ENCODE data around the gene GCDH. TPM values are rescaled to one million over a fixed set of nuclear protein-coding genes. Genes with fewer than 3 reads are reported as not detected.

The GCDH gene
- total RNA-seq, 1 experiment from 2014 or later, result 86.8 TPM

DNA sequence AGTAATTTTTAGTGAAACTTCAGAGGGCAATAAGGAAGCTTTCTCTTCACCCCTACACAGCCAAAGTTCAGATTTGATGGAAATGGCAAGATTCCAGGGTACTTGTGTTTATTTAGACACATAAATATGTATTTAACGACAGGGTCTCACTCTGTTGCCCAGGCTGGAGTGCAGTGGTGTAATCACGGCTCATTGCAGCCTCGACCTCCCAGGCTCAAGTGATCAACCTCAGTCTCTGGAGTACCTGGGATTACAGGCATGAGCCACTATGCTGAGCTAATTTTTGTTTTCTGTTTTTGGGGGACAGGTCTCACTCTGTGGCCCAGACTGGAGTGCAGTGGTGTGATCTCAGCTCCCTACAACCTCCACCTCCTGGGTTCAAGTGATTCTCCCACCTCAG is 30.1 kb downstream of the GCDH start:
- Histone ChIP-seq H3K27me3 (no peaks in the 10 kb centered on the region), H3K4me3 (no peak overlapping the region), H3K9me3 (no peaks in the 10 kb centered on the region; the same call in 1 of the 2 replicates), H3K36me3 (peaks cover 48% of the 10 kb centered on the region)
- DNase-seq, result no peak

DNA sequence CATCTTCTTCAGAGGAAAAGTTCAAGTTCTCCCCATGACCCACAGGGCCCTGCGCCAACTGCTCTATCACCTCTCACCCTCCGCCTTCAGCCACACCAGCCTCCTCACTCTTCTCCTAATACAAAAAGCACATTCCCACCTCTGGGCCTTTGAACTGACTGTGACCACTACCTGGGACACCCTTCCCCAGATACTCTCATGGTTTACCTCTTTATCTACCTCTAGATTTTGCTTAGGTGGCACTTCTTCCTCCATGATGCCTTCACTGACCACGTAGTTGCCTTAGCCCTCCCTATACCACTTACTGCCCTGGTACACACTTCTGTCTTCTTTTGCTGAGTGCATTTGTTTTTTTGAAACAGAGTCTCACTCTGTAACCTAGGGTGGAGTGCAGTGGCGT is 32.0 kb downstream of the GCDH start:
- Histone ChIP-seq H3K36me3 (peaks cover 63% of the 10 kb centered on the region), H3K4me3 (no peak overlapping the region), H3K9me3 (no peaks in the 10 kb centered on the region; the same call in 1 of the 2 replicates), H3K27me3 (no peaks in the 10 kb centered on the region)
- DNase-seq, result no peak

DNA sequence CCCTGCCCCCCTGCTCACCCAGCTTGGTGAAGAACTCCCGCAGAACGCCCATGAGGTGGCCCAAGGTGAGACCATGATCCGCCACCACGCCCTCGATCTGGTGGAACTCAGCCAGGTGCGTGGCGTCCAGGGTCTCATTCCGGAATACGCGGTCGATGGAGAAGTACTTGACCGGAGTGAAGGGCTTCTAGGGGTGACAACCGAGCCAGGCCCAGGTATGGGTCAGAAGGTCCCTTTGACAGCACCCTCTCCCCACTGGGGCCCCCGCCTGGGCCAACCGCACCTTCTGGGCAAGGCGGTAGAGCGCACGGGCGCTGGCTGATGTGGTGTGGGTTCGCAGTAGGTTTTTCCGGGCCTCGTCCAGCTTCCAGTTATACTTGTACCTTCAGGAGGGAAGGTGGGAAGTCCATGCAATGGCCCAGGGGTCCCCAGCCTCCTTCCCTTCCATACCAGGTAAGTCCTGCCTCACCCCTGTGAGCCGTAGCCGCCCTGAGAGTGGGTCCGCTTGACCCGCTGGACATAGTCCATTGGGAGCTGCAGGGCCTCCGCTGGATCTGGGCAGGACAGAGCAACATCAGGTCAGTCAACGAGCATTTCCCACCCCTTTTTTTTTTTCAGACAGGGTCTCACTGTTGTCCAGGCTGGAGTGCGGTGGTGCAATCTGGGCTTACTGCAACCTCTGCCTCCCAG is 33.8 kb downstream of the GCDH start:
- no peak overlapping the region for H3K4me3 ChIP-seq
- H3K27me3 ChIP-seq, result no peaks in the 10 kb centered on the region
- no peak for DNase-seq
- peaks cover 81% of the 10 kb centered on the region for H3K36me3 ChIP-seq
- H3K9me3 ChIP-seq, result no peaks in the 10 kb centered on the region

DNA sequence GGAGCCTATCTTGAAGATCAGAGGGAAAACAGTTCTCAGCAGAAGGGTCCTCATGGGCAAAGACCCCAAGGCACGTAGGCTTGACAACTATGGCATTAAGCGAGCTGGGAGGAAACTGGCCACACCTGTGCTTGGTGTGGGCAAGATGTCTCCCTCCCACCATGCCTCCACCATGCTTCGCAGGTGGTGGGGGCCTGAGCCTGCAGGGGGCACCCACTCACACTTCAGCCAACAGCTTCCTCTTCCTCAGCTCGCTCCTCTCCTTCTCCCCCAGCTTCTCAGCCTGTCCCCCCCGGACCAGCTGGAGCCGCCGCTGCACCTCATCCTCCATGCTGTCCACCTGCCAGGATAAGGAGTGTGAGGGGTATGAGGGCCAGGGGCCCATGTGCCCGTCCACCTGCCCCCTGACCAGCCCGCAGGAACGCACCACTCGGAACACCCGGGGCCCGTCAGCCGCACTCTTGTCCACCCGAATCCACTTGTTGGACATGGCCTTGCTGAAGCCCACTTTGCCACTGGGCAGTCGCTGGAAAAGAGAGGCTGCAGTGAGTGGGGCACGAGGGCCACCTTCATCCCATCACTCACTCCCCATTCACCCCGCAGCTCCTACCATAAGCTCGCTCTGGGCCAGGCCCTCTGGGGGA is 39.2 kb downstream of the GCDH start:
- no peaks in the 10 kb centered on the region for H3K9me3 ChIP-seq
- H3K27me3 ChIP-seq, result no peaks in the 10 kb centered on the region
- no peak overlapping the region for H3K4me3 ChIP-seq
- H3K36me3 ChIP-seq, result peaks cover 66% of the 10 kb centered on the region
- DNase-seq, result no peak

DNA sequence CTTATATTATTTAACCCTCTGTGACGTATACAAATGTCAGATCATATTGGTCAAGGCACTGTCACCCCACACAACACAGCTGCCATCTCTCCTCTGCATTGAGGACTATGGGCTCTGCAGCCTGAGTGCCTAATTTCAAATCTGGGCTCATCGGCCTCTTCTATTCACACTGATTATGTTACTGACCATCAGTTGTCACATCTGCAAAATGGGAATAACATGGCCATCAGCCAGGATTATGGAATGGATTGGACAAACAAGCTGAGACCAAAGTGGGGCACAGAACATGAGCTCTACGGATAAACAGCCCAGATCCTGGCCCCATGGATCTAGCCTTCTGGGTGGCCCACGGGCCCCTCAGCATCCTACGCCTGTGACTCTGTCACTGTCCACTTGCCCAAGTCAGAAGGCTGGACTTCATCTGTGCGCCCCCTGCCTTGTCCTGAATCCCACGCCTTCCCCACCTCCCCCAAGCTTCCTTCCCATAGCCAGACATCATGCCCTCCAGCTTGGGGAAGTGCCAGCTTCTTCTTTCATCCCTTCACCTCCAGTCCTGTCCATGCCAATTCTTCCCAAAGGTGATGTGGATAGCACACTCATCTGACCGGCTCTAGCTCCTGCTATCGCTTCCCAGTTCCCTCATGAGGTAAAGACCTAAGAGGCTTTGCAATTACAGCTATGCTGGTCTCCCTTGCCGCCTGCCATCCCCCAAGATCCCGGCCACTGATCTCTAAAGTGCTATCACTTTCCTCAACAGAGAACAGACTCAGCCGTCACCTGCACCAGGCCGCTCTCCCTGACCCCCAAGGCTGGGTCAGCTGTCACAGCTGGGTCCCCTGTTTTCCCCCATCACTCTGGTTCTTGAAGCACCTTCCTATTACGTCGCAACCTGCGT is 41.7 kb downstream of the GCDH start:
- DNase-seq, result no peak
- H3K27me3 ChIP-seq, result no peaks in the 10 kb centered on the region
- H3K9me3 ChIP-seq, result no peaks in the 10 kb centered on the region
- peaks cover 43% of the 10 kb centered on the region for H3K36me3 ChIP-seq
- peak overlapping the region; percentile 98 for H3K4me3 ChIP-seq

DNA sequence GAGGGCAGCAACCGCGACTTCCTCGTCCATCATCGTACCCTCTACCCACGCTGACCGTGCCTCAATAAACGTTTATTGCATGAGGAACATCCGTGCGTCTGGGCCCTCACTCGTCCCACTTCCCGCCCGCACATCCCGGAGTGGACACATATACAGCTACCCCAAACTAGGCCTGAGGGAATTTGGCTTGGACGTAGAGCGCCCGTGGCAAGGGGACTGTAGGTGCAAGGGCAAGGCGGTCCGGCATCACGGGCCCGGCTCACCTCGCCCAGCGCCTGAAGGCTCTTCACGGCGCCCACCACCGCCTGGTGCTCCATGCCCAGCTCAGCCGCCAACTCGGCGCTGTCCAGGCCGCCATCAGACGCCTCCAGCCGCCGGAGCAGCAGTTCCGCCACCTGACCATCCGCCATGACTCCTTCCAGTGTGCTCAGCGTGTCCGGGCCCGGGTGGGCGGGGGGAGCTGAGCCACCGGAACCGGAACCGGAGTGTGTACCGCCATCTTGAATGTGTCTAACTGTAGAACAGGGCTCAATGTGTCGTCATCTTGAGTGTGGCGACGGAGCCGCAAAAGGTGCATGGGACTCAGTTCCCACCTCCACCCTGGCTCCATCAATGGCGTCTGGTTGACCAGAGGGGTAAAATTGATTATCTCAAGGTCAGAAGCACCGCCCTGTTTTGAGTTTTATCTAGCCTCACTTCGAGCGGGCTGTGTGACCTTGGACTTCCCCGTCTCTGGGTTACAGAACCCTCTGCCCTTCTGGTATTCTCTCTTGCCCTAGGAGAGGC is 42.5 kb downstream of the GCDH start, which contains the start of gene FARSA:
Gene FARSA, minus strand, starts transcription at position 425 of the 786 bp plus-strand sequence. Its CDS starts 15 bp downstream, at position 410.
- peak within 1 kb of the TSS; percentile 98 for H3K4me3 ChIP-seq
- peaks cover 37% of the 10 kb centered on the region for H3K36me3 ChIP-seq
- H3K27me3 ChIP-seq, result no peaks in the 10 kb centered on the region
- no peaks in the 10 kb centered on the region for H3K9me3 ChIP-seq
- peak; percentile 99 for DNase-seq

DNA sequence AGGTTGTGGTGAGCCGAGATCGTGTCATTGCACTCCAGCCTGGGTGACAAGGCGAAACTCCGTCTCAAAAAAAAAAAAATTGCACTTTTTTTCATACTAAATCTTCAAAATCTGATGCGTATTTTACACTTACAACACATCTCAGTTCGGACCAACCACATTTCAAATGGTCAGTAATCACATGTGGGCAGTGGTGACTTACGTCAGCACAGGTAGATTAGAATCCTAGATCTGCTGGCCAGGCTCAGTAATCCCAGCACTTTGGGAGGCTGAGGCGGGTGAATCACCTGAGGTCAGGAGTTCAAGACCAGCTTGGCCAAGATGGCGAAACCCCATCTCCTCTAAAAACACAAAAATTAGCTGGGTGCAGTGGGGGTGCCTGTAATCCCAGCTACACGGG is 44.1 kb downstream of the GCDH start:
- no peak for DNase-seq
- H3K36me3 ChIP-seq, result peaks cover 37% of the 10 kb centered on the region
- H3K27me3 ChIP-seq, result no peaks in the 10 kb centered on the region

DNA sequence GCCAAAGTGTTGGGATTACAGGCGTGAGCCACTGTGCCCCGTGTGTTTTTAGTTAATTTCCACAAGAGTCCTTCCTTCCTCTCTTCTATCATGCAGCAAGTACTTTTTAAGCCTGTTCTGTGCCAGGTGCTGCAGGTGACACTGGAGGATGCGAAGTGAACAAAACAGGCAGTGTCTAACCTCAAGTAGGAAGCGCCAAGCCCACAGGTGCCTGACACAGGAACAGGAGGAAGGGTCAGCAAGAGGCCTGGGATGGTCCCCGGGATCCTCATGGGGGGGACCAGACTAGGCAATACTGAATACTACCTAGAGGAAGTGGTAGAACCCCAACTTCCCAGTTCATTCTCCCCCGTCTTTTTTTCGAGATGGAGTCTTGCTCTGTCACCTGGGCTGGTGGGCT is 45.6 kb downstream of the GCDH start:
- Histone ChIP-seq H3K4me3 (no peak overlapping the region), H3K27me3 (no peaks in the 10 kb centered on the region), H3K36me3 (peaks cover 37% of the 10 kb centered on the region), H3K9me3 (no peaks in the 10 kb centered on the region)
- DNase-seq, result no peak

More for the DNA sequence above, 44.1 kb downstream of the GCDH start:
- Histone ChIP-seq H3K9me3 (no peaks in the 10 kb centered on the region), H3K4me3 (no peak overlapping the region)

DNA sequence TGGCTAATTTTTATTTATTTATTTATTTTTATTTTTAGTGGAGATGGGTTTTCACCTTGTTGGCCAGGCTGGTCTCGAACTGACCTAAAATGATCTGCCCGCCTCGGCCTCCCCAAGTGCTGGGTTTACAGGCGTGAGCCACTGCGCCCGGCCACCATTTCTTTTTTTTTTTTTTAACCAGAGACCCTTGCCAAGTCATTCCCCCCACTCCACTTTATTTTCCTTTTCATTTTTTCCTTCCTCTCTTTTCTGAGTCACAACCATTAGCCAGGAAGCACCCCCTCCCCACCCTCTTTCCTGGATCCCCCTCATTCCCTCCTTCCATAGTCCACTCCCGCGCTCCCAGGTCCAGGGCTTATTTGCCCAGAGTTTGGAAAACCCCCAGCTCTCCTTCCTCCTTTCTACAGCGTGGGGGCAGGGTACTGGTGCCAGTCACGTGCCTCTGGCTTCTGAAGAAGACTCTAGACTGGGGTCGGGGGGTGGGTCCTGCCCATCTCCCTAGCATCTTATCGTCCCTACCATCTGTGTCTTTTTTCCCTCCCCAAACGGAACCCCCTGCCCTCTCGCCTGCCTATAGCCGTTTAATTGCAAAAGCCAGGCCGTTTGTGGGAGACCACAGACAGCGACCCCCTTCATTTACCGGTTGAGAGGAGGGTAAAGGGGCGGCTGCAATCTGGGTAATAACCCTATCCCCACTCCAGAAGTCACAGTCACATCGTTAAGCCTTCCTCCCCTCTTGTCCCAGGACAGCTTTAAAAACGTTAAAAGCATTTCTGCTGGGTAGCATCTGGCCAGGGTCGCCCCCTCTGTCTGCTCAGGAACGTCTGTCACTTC is 46.4 kb downstream of the GCDH start:
- H3K9me3 ChIP-seq, result no peaks in the 10 kb centered on the region
- no peaks in the 10 kb centered on the region for H3K27me3 ChIP-seq
- DNase-seq, result peak; percentile 47
- peak overlapping the region; percentile 95 for H3K4me3 ChIP-seq
- H3K36me3 ChIP-seq, result peaks cover 41% of the 10 kb centered on the region

DNA sequence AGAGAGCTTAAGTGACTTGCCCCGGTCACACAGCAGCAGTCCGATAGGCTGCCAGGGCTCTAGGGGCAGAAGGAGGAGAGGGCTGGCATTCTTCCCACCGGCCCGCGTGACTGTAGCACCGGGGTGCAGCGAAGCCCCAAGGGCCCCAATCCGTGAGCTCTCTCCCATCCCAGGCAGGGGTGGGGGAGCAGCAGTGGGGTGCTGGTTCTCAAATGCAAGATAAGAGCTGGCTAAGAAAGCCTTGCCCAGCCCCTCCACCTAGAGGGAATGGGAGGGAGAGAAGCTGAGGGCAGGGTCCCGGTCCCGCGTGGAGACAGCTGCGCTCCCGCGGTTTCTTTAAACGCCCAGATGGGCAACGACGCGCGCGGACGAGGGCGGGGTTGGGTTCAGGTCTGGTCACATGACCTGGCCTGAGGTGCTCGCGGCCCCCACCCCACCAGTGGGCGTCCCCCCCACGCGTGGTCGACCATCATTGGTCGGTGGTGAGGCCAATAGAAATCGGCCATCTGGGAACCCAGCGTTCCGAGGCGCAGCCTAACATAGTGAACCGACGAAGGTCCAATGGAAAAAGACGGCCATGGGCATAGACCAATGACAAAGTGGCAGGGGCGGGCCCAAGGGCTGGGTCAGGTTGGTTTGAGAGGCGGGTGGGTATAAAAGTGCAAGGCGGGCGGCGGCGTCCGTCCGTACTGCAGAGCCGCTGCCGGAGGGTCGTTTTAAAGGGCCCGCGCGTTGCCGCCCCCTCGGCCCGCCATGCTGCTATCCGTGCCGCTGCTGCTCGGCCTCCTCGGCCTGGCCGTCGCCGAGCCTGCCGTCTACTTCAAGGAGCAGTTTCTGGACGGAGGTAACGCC is 47.2 kb downstream of the GCDH start, which contains the start of gene CALR:
Gene CALR, plus strand, starts transcription at position 683 of the 852 bp plus-strand sequence. Its CDS starts 71 bp downstream, at position 754.
- Histone ChIP-seq H3K4me3 (peak within 1 kb of the TSS; percentile 95), H3K9me3 (no peaks in the 10 kb centered on the region), H3K36me3 (peaks cover 48% of the 10 kb centered on the region), H3K27me3 (no peaks in the 10 kb centered on the region)
- peak; percentile 100 for DNase-seq

DNA sequence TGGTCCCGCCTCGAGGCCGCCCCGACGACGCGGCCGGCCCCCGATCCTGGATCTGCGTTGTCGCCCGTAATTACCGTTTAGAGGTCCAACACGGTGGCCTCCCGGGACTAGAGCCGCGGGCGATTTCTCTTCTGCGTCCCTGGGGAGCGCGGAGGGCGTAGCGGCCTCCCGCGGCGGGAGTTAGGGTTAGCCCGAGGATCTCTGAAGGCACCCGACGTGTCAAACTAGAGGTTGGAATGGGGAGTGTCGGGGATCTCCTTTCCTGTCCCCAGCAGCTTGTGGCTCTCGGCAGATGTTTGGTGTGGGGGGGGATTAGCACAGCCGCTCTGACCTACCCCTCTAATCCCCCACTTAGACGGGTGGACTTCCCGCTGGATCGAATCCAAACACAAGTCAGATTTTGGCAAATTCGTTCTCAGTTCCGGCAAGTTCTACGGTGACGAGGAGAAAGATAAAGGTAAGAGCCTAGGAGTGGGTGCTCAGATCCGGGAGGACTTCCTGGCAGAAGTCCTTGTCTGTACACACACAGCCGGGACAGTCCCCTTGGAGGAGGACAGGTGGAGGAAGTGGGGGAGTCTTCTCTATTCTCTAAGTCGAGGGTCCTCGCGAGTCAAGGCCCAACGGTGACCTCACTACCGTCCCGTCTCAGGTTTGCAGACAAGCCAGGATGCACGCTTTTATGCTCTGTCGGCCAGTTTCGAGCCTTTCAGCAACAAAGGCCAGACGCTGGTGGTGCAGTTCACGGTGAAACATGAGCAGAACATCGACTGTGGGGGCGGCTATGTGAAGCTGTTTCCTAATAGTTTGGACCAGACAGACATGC is 48.0 kb downstream of the GCDH start:
- peak overlapping the region; percentile 95 for H3K4me3 ChIP-seq
- no peaks in the 10 kb centered on the region for H3K9me3 ChIP-seq
- no peaks in the 10 kb centered on the region for H3K27me3 ChIP-seq
- peaks cover 51% of the 10 kb centered on the region for H3K36me3 ChIP-seq
- DNase-seq, result peak; percentile 52

DNA sequence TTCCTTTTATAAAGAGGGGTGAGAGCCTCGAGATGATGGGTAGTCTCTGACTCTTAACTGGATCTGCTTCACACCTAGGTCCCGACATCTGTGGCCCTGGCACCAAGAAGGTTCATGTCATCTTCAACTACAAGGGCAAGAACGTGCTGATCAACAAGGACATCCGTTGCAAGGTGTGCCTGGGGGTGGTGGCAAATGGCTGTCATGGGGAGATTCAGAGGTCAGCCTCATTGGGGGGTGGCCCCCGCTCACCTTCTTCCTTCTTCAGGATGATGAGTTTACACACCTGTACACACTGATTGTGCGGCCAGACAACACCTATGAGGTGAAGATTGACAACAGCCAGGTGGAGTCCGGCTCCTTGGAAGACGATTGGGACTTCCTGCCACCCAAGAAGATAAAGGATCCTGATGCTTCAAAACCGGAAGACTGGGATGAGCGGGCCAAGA is 49.0 kb downstream of the GCDH start:
- H3K27me3 ChIP-seq, result no peaks in the 10 kb centered on the region
- no peak for DNase-seq
- peaks cover 61% of the 10 kb centered on the region for H3K36me3 ChIP-seq
- no peaks in the 10 kb centered on the region for H3K9me3 ChIP-seq
- H3K4me3 ChIP-seq, result peak overlapping the region; percentile 95

DNA sequence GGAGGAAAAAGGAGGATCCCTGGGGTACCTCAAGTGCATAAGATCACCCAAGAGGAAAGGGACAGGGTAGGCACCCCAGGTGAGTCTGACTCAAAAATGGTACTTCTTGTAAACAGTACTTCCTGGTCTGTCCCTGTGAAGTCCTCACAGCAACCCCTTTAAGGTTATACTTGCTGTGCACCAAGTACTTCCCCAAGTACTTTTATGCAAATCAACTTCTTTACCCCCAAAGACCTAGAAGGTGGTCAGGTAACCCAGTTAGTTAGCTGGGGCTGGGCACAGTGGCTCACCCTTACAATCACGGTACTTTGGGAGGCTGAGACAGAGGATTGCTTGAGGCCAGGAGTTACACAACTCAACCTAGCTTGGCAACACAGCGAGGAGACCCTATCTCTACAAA is 49.9 kb downstream of the GCDH start:
- Histone ChIP-seq H3K9me3 (no peaks in the 10 kb centered on the region), H3K36me3 (peaks cover 66% of the 10 kb centered on the region), H3K4me3 (no peak overlapping the region), H3K27me3 (no peaks in the 10 kb centered on the region)
- DNase-seq, result no peak

DNA sequence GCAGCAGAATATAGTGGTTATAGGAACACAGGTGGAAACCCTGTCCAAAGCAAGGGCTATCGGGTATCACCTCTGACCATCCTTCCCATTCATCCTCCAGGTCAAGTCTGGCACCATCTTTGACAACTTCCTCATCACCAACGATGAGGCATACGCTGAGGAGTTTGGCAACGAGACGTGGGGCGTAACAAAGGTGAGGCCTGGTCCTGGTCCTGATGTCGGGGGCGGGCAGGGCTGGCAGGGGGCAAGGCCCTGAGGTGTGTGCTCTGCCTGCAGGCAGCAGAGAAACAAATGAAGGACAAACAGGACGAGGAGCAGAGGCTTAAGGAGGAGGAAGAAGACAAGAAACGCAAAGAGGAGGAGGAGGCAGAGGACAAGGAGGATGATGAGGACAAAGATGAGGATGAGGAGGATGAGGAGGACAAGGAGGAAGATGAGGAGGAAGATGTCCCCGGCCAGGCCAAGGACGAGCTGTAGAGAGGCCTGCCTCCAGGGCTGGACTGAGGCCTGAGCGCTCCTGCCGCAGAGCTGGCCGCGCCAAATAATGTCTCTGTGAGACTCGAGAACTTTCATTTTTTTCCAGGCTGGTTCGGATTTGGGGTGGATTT is 52.6 kb downstream of the GCDH start:
- Histone ChIP-seq H3K27me3 (no peaks in the 10 kb centered on the region), H3K9me3 (no peaks in the 10 kb centered on the region), H3K36me3 (peaks cover 90% of the 10 kb centered on the region), H3K4me3 (no peak overlapping the region)
- no peak for DNase-seq
